Nucleus accumbens (tissue), 56 donors: ENCODE measurements around the gene RPS21.
A peak's percentile ranks its signal among the peaks of the same experiment; 100 is the strongest.

Source experiments
- DNase-seq, 56 donors: peaks; one replicate each; lab custom pipeline; 2025; lab: John Stamatoyannopoulos, UW

RPS21 gene

DNA sequence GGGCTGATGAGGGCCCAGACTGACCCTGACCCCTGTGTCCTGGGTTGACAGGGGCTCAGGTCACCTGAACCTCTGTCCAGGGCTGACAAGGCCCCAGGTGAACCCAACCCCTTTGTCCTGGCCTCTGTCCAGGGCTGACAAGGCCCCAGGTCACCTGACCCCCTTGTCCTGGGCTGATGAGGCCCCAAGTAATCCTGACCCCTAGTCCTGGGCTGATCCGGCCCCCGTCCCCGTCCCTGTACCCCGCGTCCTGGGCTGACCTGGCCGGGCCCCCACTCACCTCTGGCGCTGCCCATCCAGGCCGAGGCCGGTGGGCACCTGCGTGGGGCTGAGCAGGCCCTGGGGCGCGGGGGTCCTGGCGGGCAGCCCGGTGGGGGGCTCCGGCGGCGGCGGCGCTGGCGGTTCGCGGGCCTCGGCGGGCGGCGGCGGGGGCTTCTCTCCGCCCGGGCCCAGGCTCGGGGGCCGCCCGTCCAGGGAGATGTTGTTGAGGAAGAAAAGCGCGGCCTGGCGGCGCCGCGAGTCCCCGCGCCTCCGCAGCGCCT, 19.8 kb downstream of the RPS21 start:
- DNase-seq: peak in 4 of 56 donors; percentile 3 to 14 (median 10)

DNA sequence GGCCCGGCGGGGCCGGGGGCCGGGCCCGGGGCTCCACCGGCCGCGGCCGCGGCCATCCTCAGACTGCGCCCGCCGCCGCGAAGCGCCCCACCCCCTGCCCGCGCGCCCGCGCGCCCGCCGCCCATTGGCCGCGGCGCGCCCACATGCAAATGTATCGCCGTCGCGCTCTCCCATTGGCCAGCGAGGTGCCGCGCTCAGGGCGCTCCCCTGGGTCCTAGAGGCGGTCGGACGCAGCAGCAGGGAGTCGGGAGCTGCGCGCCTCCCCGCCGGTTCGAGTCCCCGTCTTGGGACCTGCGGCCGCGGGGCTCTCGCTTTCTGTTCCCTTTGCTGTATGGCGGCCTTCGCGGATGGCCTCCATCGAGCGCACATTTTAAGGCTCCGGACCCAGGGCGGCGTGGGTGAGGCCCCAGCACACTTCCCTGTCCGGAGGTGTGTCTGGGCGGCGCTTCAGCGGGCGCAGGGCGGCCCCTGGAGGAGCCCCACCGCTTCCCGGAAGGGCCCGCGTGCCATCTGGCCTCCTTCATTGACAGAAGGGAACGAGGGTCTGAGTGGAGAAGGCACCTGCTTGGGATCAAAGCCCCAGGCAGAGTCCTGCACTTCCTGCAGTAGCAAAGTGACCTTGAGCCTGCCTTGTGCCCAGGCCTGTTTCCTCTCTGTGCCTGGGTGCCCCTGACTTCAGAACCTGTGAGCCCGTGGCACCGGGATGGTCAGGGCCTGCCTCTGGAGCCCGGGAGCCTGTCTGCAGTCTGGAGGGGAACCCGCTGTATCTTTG, 20.5 kb downstream of the RPS21 start, which contains the start of gene CABLES2:
Gene CABLES2 (minus strand): TSS at position 65 of the 772 bp plus-strand sequence. CDS start 9 bp downstream, at position 56.
- peak in 55 of 56 donors; percentile 52 to 96 (median 85) for DNase-seq

DNA sequence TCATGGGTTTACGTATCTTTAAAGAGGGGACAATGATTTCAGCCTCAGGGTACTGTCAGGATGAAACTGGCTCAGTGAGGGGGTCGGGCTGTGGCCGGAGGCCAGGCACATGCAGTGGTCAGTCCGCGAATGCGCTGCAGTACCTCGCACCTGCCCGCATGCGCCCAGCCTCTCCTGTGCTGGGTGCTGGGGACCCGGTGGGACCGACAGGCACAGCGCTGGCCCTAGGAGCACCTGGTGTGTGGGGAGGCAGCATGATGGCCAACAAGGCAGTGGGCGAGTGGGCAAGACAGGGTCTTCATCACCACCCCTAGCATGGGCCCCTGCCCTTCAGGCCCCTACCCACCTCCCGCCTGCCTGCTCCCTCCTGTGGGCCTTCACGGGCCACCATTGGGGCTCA, 21.2 kb downstream of the RPS21 start:
- peak in 1 of 56 donors; percentile 6 for DNase-seq

DNA sequence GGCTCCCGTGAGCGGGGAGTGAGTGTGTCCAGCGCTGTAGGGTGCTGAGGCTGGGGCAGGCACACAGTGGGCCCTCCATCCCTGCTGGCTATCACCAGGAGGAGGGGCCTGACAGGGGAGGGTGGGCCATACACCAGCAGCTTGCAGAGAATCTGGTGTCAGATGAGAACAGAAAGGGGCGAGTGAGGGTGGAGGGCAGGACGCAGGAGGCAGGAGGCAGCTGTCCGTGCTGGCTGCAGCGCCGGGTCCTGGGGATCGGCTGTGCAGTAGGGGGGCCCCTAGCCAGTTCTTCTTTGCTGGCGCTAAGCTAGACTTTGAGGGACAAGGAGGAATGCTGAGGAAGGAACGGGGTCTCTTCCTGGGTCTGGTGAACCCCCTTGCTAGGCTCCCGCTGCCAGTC, 21.7 kb downstream of the RPS21 start:
- DNase-seq: no peak

DNA sequence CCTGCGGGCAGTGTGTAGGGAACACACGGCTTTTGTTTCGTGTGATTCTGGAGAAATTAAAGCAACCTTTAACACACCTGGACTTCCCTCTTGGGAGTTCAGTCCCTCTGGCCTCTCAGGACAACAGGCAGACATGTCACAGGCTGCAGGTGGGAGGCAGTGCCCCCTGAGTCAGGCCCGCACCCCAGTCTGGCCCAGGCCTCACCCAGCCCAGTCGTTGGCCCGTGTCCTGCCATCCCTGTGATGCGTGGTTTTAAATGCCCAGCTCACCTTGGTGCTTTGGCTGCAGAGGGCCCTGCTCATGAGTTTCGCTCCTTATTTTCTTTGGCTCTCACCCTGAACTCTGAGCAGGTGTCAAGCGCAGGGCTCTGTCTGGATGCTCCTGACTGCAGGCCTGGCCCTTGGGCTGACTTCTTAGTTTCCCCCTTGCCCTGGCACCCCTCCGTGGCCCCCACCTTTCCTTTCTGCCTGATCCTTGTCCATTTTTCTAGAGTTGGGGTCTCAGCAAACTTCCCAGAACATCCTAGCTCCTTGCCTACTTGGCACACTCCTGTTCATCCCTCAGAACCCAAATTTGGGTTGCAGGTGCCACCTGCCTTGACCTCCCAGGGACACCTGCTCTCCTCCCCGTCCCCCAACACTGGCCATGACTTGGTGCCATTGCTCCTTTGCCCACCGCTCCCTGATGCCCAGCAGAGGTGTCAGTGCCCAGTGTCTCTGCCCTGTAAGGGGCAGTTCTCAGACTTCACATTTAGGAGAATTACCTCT, 22.4 kb downstream of the RPS21 start:
- DNase-seq: no peak

DNA sequence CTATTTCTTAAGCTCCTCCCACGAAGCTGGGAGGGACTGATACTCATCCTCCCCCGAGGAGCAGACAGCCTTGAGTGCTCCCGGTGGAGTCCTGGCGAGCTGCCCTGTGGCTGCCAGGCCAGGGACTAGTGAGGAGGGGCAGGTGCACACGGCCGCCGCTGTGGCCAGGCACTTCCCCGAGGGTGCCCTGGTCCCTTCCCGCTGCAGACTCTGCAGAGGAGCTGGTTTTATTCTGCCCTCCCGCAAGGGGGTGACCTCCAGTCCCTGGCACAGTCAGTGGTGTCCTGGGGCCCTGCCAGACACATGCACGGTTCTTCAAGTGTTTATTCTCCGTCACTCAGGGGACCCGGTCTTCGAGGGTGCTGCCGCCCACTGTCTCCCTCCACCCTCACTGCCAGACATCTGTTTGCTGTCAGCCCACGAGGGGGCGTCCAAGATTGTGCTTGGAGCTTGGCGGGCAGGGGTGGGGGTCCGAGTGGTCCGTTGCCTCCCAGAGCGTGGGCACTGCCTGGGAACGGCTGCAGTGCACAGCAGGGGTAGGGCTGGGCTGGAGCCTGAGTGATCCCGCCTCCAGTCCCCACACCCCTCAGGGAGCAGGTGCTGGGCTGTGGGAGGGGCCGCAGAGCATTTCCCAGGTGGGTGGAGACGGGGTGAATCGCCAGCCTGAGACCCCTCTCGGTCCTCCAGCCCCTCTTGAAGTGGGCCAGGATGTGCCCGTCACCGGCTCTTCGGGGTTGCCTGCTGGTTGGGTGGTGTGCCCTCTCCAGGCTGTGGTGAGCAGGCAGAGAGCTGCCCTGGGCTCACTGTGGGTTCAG, 23.2 kb downstream of the RPS21 start:
- DNase-seq: peak in 7 of 56 donors; percentile 2 to 60 (median 26)

DNA sequence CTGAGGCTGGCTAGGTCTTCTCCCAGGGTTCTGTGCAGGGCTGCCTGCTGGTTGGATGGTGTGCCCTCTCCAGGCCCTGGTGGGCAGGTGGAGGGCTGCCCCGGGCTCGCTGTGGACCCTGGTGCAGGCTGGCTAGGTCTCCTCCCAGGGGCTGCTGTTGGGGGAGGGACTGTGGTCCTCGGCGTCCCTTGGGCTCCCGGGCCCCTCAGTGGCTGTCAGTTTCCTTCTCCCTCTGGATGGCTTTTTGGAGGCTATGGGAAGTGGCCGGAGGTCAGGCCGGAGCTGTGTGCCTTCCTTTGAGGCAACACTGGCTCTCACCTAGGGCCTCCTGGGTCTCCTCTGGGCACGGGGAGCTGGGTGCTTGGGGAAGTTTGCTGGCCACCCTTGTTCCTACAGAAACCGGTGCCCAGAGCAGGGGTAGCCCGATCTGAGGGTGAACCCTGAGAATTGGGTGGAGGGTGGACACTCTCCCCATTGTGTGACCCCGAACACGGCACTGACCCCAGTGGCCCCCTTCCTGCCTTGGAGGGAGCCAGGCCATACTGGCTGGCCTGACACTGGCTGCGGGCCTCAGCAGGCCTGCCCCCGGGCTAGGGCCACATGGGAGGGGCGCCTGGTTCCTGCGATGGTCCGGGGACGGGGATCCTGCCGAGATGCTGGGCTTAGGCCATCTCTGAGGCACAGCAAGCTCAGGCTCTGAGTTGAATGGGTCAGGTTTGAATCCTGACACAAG, 24.0 kb downstream of the RPS21 start:
- DNase-seq: no peak

DNA sequence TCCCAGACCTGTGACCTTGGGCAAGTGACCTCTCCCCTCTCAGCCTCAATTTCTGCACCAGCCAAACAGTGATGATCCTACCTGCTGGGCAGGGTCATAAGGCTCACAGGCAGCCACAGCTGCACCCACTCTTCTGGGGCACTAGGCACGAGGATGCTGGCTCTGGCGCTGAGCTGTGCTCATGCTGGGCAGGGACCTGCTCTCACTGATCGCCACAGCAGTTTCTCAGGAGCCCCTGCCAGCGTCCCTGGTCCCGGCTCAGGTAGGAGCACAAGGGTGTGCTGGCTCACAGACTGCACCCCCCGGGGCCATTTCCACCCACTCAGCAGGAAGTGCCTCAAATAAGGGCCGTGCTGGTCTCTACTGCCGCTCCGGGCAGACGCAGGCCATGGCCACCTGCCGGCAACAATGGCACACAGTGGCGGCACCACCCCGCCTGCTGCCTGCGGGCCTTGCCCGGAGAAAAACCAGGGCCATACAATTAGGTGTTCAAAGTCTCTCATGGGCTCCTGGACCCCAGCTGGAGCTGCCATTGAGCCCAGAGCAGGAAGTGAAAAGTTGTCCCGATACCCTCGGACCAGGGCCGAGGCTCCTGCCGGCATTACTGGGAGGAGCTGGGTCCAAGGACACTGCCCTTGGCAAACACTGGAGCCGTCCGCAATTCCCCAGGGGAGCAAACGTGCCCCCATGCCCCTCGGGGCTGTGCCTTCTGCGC, 24.7 kb downstream of the RPS21 start:
- no peak for DNase-seq

DNA sequence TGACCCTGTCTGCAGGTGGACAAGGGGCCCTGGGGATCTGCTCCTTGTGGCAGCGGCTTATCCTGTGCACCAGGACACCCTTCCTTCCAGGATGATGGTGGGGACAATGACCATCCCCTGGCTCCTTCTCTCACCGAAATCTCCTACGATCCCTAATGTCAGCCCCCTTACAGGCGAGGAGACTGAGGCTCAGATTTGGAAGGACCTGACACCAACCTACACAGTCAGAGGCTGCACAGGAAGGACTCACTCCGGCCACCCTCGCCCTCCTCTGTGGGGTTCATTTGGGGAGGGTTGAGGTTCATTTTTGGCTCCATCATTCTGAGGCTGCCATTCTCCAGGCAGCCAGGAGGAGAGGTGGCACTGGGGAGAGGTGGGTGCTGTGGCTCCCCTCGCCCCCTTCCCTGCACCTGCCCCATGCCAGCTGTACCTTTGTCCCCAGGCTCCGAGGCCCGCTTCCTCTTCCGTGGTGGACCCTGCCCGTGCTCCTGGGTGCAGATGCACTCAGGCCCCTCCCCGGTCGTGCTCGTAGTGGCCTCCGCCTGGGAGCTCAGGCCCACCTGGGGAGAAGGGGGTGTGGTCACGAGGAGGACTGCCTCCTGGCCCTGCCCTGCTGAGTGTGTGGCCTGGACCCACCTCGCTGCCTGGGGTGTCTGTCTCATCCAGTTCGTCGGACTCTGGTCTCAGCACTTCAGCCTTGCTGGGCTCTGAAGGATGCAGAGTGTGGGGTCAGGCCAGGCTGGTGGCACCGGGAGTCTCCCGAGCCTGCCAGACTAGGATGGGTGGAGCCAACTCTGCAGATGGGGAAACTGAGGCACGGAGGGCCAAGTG, 25.5 kb downstream of the RPS21 start:
- DNase-seq: no peak

DNA sequence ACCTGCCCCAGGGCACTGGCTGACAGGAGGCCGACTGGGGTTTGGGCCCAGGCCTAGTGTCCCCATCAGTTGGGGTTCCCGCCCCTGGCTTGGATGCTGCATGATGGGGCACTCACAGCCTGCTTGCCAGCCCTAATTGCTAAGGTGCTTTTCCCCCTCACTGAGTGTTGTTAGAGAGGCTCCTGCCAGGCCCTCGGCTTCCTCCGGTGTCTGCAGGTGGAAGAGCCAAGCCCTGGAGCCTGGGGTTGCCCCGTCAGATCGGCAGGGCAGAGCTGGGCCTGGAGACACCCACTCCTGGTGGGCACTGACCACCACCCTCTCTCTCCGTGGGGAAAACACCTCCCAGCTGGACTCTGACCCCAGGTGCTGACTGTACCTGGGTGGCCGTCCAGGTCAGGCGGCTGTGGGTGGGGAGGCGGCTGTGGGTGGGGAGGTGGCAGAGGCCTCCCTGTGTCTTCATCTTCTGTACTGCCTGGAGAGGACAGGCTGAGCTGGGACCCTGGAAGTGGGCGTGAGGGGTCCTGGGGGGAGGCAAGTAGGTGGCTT, 26.2 kb downstream of the RPS21 start:
- DNase-seq: no peak

DNA sequence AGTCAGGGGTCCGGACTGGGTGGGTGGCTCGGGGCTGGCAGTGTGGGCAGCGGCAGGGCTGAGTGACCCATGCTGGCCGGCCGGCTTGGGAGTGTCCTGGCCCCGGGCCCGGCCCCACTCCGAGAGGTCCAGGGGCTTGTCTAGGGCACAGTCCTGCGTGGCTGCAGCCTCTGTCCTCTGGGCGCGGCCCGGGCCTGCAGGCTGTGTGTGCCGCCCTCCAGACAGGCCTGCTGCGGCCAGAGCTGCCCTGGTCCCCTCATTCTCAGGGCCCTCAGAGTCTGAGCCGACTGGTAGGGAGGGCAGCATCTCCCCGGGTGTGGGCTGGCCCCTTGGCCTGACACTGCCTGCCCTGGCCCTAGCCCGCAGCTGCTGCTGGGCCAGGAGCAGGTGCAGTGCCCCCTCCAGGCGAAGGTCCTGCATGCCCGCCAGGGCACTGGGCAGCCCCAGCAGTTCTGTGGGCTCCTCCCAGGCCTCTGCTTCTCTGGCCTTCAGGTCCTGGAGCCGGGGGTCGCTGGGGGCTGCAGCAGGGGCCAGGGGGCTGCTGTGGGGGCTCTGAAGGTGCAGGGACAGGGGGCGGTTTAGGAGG, 27.1 kb downstream of the RPS21 start:
- no peak for DNase-seq

DNA sequence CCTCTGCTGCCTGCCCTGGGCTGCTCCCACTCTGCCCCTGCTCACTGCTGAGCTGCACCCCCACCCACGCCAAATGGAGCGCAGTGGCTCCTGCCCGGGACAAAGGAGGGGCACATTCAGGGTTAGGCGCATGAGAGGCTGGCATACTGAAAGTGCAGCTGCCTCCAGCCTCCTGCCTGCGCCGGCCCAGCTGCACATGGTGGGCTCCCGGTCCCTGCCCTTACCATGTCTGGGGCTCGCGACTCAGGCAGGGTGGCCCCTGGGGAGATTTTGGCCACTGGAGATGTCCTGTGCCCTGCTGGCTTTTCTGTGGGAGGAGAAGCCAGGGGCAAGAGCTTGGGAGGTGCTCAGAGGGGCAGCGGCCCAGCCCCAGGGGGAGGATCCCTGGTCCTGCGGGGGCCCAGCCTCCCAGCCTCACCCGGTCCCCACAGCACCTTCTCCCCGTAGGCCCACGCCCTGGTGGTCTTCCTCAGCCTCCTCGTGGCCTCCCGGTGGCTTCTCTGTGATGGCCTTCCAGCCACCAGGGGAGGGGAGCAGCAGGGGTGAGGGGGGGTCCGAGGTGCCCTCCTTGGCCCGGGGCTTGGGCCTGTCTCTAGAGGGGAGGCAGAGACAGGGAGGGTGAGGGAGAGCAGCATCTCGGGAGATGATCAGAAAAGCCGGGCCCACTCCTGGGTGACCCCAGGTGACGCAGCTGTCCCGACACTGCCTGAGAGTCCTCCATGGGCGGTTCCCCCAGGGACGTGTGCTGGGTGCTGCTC, 28.6 kb downstream of the RPS21 start:
- no peak for DNase-seq

DNA sequence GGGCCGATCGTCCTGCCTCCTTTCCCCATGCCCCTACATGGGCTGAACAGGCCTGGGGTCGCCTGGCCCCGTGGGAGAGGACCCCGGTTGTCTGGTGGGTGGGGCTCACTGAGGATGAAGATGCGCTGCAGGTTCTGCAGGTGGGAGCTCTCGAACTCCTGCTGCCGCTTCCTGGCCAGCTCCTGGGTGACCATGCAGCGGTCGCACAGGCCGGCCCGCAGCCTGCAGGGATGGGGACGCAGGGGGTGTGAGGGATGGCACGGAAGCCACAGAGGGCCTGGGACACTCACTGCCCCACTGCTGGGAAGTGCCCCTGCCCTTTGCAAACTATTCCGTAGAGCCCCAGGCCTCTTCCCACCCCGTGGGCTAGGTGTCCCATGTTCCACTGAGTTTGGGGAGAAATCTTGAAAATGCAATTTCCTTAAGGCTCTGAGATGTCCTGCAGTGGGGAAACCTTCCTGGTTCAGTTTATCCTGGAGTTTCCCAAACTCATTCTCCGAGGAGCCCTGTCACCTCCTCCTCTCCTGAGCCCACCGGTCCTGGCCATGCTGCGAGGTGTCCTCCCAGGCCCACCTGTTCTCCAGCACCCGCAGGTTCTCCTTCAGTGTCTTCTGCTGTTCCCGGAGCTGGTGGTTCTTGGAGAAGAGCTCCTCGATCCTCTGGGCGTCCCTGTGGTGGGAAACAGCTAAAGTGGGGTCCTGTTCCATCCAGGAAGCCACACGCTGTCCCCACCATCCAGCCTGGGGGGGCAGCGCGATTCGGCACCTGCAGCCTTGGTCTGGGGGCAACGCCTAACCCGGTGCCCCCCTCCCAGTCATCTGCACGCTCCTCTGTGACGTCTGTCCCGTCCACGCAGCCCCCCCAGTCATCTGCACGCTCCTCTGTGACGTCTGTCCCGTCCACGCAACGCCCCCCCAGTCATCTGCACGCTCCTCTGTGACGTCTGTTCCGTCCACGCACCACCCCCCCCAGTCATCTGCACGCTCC, 30.0 kb downstream of the RPS21 start:
- DNase-seq: no peak

DNA sequence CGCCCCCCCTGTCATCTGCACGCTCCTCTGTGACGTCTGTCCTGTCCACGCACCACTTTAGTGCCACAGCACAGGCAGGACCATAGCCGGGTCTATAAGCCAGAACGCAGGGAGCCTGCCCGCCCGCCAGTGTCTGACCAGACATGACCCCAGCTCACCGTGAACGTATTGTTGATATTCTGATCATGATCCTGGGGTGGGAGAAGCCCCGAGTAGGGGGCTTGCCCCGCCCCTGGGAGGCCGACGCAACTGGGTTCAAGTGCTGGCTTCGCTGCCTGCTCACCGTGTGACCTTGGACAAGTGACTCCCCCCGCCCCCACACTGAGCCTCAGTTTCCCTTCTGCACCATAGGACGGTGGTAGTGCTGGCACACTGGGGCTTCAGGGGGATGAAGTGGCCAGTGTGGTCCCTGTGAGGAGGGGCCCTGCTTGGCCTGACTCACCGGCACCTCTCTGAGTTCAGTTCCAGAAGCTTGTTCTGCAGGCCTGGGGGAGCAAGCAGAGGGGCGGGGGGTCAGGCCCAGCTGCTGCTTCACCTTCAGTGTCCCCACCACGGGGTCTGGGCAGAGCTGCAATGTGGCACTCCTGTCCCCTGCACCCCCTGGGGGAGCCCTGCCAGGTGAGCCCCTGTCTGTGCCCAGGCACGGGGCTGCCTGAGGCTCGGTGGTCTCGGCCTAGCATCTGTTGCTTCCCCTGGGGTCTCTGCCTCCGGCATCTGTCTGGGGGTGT, 31.2 kb downstream of the RPS21 start:
- no peak for DNase-seq
